RWPE2 (cell line): ENCODE data around the gene GPC5.
"Not testable (repeated sequence)": the region's sequence is repeated elsewhere in the genome, so short reads cannot be mapped to it uniquely, and the experiment has no call there.

Source experiments
- ATAC-seq: fragments of 200-7000 bp; cut with Tn5 transposase; 3 replicates; pipeline ENCODE4 v1.9.1; 2021; ENCODE audit warnings: low read depth
- DNase-seq: peaks from one replicate; pipeline ENCODE4 v3.0.0-alpha.2; 2020; ENCODE audit warnings: low spot score
- H3K27ac ChIP-seq: fragments of 450-650 bp; 2 replicates; pipeline ENCODE4 v1.5.1; 2017; ENCODE audit warnings: mild to moderate bottlenecking; ENCODE audit not compliant: poor library complexity, severe bottlenecking
- H3K27me3 ChIP-seq: fragments of 250-450 bp; sonication (Bioruptor Pico); 2 replicates; pipeline ENCODE4 v1.5.1; 2021; ENCODE audit warnings: mild to moderate bottlenecking, moderate library complexity; ENCODE audit not compliant: insufficient read depth, poor library complexity, severe bottlenecking
- H3K36me3 ChIP-seq: fragments of 250-450 bp; sonication (Bioruptor Pico); 2 replicates; pipeline ENCODE4 v1.5.1; 2020; ENCODE audit warnings: low read depth, mild to moderate bottlenecking, moderate library complexity
- H3K4me1 ChIP-seq: fragments of 250-450 bp; sonication (Bioruptor Pico); 2 replicates; pipeline ENCODE4 v1.5.1; 2021; ENCODE audit warnings: mild to moderate bottlenecking, moderate library complexity; ENCODE audit not compliant: insufficient read depth, poor library complexity, severe bottlenecking
- H3K4me3 ChIP-seq: fragments of 250-450 bp; sonication (Bioruptor Pico); 2 replicates; pipeline ENCODE4 v1.5.1; 2021; ENCODE audit warnings: mild to moderate bottlenecking, moderate library complexity; ENCODE audit not compliant: severe bottlenecking
- H3K9me3 ChIP-seq: fragments of 250-450 bp; sonication (Bioruptor Pico); 2 replicates; pipeline ENCODE4 v1.5.1; 2021; ENCODE audit warnings: mild to moderate bottlenecking, moderate library complexity; ENCODE audit not compliant: severe bottlenecking
- CTCF ChIP-seq: fragments of 450-650 bp; IDR thresholded peaks from one replicate; pipeline ENCODE4 v1.5.1; 2017; ENCODE audit warnings: mild to moderate bottlenecking, moderate library complexity; ENCODE audit not compliant: poor library complexity, severe bottlenecking

GPC5 gene

GRCh38 chr13:91351980-91352379, 46.4 kb upstream of the GPC5 start:
- peaks cover 1% of the 10 kb centered on the region for H3K27me3 ChIP-seq
- H3K4me3 ChIP-seq: no peak overlapping the region
- H3K27ac ChIP-seq: no peak overlapping the region
- peaks cover 79% of the 10 kb centered on the region for H3K36me3 ChIP-seq
- DNase-seq (no peak), ATAC-seq (no peak)
- TF ChIP-seq CTCF: no peak
- H3K9me3 ChIP-seq: peaks cover 9% of the 10 kb centered on the region
- H3K4me1 ChIP-seq: peaks cover 17% of the 10 kb centered on the region

GRCh38 chr13:91352891-91353290, 45.5 kb upstream of the GPC5 start:
- not testable (repeated sequence) for H3K4me3 ChIP-seq, H3K27ac ChIP-seq, ATAC-seq, H3K27me3 ChIP-seq, DNase-seq, H3K9me3 ChIP-seq
- Histone ChIP-seq H3K4me1 (peaks cover 17% of the 10 kb centered on the region), H3K36me3 (peaks cover 83% of the 10 kb centered on the region)

GRCh38 chr13:91353494-91353893, 44.9 kb upstream of the GPC5 start:
- no peak for DNase-seq
- Histone ChIP-seq H3K4me1 (peaks cover 17% of the 10 kb centered on the region), H3K27ac (no peak overlapping the region), H3K4me3 (no peak overlapping the region), H3K9me3 (peaks cover 9% of the 10 kb centered on the region), H3K27me3 (no peaks in the 10 kb centered on the region), H3K36me3 (peaks cover 83% of the 10 kb centered on the region)
- no peak for ATAC-seq
- no peak for TF ChIP-seq CTCF

- TF ChIP-seq CTCF: no peak
- Histone ChIP-seq H3K27me3 (no peaks in the 10 kb centered on the region), H3K36me3 (peaks cover 72% of the 10 kb centered on the region), H3K4me3 (no peak overlapping the region), H3K27ac (no peak overlapping the region), H3K9me3 (peaks cover 3% of the 10 kb centered on the region), H3K4me1 (peaks cover 14% of the 10 kb centered on the region)
- DNase-seq (no peak), ATAC-seq (no peak)
Measured at GRCh38 chr13:91355099-91355825, 43.2 kb upstream of the GPC5 start.

- no peak for TF ChIP-seq CTCF
Measured at GRCh38 chr13:91355826-91356710, 42.4 kb upstream of the GPC5 start.

More at GRCh38 chr13:91355826-91356710, 42.4 kb upstream of the GPC5 start:
- ATAC-seq (no peak), DNase-seq (no peak)
- no peaks in the 10 kb centered on the region for H3K27me3 ChIP-seq
- H3K4me1 ChIP-seq: peaks cover 6% of the 10 kb centered on the region
- H3K36me3 ChIP-seq: peaks cover 64% of the 10 kb centered on the region
- H3K9me3 ChIP-seq: peaks cover 3% of the 10 kb centered on the region
- no peak overlapping the region for H3K27ac ChIP-seq
- no peak overlapping the region for H3K4me3 ChIP-seq
